Purkinje cell (primary cell): ENCODE measurements around the gene PRICKLE3. TPM values are rescaled to one million over a fixed set of nuclear protein-coding genes. Genes with fewer than 3 reads are reported as not detected.

ENCODE experiments used
- polyA plus RNA-seq: library from polyadenylated mRNA; unstranded; fragments of >200 nt; fragmentation: Nextera tagmentation; gene quantifications from 2 replicates; pipeline ENCODE4 v1.2.1, GENCODE V29; 2014

The PRICKLE3 gene
- not detected in 2 replicates for polyA plus RNA-seq

DNA sequence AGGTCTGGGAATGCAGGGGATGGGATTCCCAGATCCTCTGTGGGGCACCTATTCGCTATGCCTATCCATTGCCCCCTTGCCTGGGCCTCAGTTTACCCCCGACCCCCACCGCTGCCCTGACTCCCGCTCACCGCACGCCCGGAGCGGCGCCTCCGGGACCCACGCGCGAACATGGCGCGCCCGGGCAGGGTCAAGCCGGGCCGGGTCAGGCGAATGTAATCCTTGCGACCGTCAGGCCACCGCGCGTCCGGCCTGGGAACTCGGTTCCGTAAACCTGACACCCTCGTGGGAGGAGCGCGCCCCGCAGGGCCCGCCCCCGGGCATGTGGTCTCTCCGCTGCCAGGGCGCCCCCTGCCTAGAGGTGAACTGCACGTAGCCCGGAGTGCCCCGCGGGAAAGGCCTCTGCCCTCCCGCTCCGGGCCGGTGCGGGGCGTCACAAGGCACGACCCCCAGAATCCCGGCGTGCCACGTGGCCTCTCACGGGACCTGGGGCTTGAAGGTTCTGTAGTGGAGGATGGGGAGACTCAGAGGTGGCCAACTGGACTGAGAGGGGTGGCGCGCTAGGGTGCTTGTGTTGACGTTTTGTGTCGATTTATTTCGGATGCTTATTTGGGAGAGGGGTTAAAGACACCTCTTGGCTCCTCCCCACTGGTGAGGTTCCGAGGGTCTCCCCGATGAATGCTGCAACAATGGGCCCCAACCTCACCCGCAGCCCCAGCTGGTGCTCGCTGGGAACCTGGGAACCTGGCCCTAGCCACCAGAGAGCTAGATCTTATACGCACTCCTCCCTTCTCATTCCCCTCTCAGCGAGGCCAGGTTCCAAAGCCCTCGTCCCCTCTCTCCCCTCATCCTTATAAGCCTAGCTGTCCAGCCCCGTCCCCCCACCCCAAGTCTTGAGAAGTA lies at the start of gene PRICKLE3:
PRICKLE3 (minus strand) TSS at position 249 of the 903 bp plus-strand sequence; CDS start at position 173, 76 bp downstream.

DNA sequence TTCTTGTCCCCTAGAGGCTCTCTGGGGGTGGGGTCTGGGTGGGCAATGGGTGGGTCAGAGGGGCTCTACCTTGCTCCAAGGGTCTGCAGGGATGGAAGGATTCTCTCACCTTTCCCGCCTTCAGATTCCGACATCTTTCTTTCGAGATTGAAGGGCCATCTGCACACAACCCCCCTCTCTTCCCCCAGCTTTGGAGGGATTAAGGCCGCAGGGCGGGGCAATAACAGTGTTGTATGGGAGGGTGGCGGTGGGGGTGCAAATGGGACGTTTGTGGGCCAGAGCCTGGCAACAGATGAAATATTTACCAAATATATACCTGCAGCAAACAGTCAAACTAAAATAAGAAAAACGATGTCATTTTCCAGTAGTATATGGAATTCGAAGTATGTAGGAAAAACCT lies 47.0 kb upstream of the PRICKLE3 start, which contains the start of gene CACNA1F:
CACNA1F (minus strand) TSS at position 165 of the 400 bp plus-strand sequence; CDS start at position 134, 31 bp downstream.

DNA sequence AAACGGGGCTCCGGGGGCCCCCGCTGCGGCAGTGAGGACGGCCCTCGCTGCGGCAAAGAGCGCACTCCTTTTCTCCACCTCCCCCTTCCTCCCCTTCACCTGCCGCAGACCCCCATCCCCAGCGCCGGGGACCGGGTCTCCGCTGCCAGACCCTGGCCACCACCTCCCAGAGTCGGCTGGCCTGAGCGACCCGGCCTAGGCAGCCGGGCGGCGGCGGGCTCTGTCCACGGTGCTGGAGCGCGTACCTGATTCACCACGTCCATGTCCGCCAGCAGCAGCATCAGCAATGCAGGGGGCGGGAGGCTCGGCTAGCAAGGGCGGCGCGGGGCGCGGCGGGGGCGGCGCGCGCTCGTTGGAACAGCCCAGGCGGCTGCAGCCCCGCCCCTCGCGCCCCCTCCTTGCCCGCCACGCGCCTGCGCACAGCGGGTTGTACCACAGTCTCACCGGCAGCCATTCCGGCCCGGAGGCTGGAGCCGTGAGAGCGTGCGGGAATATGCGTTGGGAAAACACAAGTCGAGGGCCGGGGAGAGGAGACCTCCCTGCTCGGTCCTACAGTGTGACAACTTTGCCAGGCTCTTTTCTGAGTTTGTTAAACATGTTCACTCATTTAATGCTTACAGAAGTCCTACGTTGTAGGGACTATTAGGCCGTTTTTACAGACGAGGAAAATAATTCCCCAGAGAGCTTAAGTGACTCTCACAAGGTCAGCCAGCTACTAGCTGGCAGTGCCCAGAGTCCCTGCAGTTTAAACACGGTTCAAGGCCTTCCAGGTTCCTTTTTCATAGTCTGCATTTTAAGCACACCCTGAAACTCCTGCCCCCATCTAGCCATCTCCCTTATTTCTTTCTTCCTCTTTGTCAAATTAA lies 14.0 kb upstream of the PRICKLE3 start, which contains the start of gene SYP:
SYP (minus strand) TSS at position 288 of the 866 bp plus-strand sequence; CDS start at position 281, 7 bp downstream.

GRCh38 chrX:49171752-49172279 lies 14.4 kb downstream of the PRICKLE3 start, which contains the start of gene PLP2:
PLP2 (plus strand) TSS chrX:49171898; CDS start chrX:49172001, 103 bp downstream.

GRCh38 chrX:49162620-49163019 lies 23.6 kb downstream of the PRICKLE3 start, which contains the start of gene MAGIX:
MAGIX (plus strand) TSS chrX:49162758; CDS start chrX:49162890, 132 bp downstream.

Other genes starting within 250 kb of the PRICKLE3 start
- 4.4 and 6.2 TPM in 2 replicates for gene OTUD5, start 228.8 kb downstream of the PRICKLE3 start, polyA plus RNA-seq
- not detected in 2 replicates for gene KCND1, start 214.5 kb downstream of the PRICKLE3 start, polyA plus RNA-seq
- gene GRIPAP1, start 184.1 kb downstream of the PRICKLE3 start, polyA plus RNA-seq: 8.4 and 18.3 TPM in 2 replicates
- 4.2 and 5.9 TPM in 2 replicates for gene TFE3, start 143.0 kb downstream of the PRICKLE3 start, polyA plus RNA-seq
- gene CCDC120, start 127.4 kb downstream of the PRICKLE3 start, polyA plus RNA-seq: 0.52 TPM in 1 of 2 replicates, not detected in the other
- 52.4 and 57.9 TPM in 2 replicates for gene PRAF2, start 112.4 kb downstream of the PRICKLE3 start, polyA plus RNA-seq
- gene WDR45, start 106.5 kb downstream of the PRICKLE3 start, polyA plus RNA-seq: 32.3 and 43.3 TPM in 2 replicates
- gene GPKOW, start 62.6 kb downstream of the PRICKLE3 start, polyA plus RNA-seq: 13.2 and 14.6 TPM in 2 replicates
- not detected in 2 replicates for gene MAGIX, start 23.6 kb downstream of the PRICKLE3 start, polyA plus RNA-seq
- 0.22 and 7.4 TPM in 2 replicates for gene PLP2, start 14.5 kb downstream of the PRICKLE3 start, polyA plus RNA-seq
- gene SYP, start 13.8 kb upstream of the PRICKLE3 start, polyA plus RNA-seq: 91.9 and 102 TPM in 2 replicates
- not detected in 2 replicates for gene CACNA1F, start 47.0 kb upstream of the PRICKLE3 start, polyA plus RNA-seq
- 0.69 and 1.3 TPM in 2 replicates for gene CCDC22, start 49.1 kb upstream of the PRICKLE3 start, polyA plus RNA-seq
- not detected in 2 replicates for gene FOXP3, start 78.3 kb upstream of the PRICKLE3 start, polyA plus RNA-seq
- gene PPP1R3F, start 83.4 kb upstream of the PRICKLE3 start, polyA plus RNA-seq: 11.7 and 13.1 TPM in 2 replicates
- gene GAGE10, start 117.3 kb upstream of the PRICKLE3 start, polyA plus RNA-seq: not detected in 2 replicates
- gene GAGE12J, start 135.7 kb upstream of the PRICKLE3 start, polyA plus RNA-seq: not detected in 2 replicates
- gene GAGE13, start 145.2 kb upstream of the PRICKLE3 start, polyA plus RNA-seq: not detected in 2 replicates